Gastroesophageal sphincter (tissue), 4 donors: Measurements from ENCODE around the gene C22orf15. TPM values are rescaled to one million over a fixed set of nuclear protein-coding genes. Genes with fewer than 3 reads are reported as not detected.

Experiments
- ATAC-seq: fragments of 150-250 bp; one replicate; pipeline ENCODE4 v1.9.1; 2016; ENCODE audit warnings: mild to moderate bottlenecking, moderate library complexity
- H3K27ac ChIP-seq, 4 donors: fragments of 200-600 bp; sonication (generic) in 3 of 4; 1 replicate in 3 of 4; 2 replicates in 1 of 4; pipeline ENCODE4 v1.5.1; 2016 to 2019
- H3K27me3 ChIP-seq: fragments of 200-600 bp; sonication (generic); one replicate; pipeline ENCODE4 v1.5.1; 2019
- H3K36me3 ChIP-seq, 2 donors: fragments of 200-600 bp; sonication (generic); one replicate each; pipeline ENCODE4 v1.5.1; 2019; ENCODE audit warnings: control low read depth in 1 of 2
- H3K4me1 ChIP-seq, 3 donors: fragments of 200-600 bp; sonication (generic); 1 replicate in 2 of 3; 2 replicates in 1 of 3; pipeline ENCODE4 v1.5.1; 2016 to 2019; ENCODE audit warnings: control low read depth in 2 of 3
- H3K4me3 ChIP-seq, 2 donors: fragments of 200-600 bp; sonication (generic); one replicate each; pipeline ENCODE4 v1.5.1; 2019; ENCODE audit warnings: mild to moderate bottlenecking in 1 of 2, moderate library complexity in 1 of 2
- H3K9me3 ChIP-seq, 3 donors: fragments of 200-600 bp; sonication (generic); one replicate each; pipeline ENCODE4 v1.5.1; 2017 to 2019; ENCODE audit warnings: control low read depth in 2 of 3
- EP300 ChIP-seq: sonication (generic); formaldehyde crosslinking; IDR thresholded peaks from one replicate; pipeline ENCODE4 v1.6.1; 2017; ENCODE audit warnings: antibody characterized with exemption, mild to moderate bottlenecking
- POLR2A ChIP-seq, 2 donors: fragments of 450-650 bp; IDR thresholded peaks; one replicate each; pipeline ENCODE4 v1.6.1; 2017; ENCODE audit warnings: antibody characterized with exemption in 2 of 2, mild to moderate bottlenecking in 2 of 2, moderate library complexity in 1 of 2
- POLR2AphosphoS5 ChIP-seq: sonication (generic); formaldehyde crosslinking; IDR thresholded peaks from one replicate; pipeline ENCODE4 v1.6.1; 2017; ENCODE audit warnings: antibody characterized with exemption
- WGBS, 2 donors: methylation state at CpG; one replicate each; pipeline ENCODE4 v1.1.5; 2018; ENCODE audit warnings: low coverage in 1 of 2; 5-methylcytosine and 5-hydroxymethylcytosine counted together
- total RNA-seq, 4 donors: library from RNA; depleted of rRNA; stranded (reverse); fragments of >200 nt; gene quantifications; one replicate each; pipeline ENCODE4 v1.1.0, GENCODE V29; 2016
- TF ChIP-seq, protein P1 (sequence below), 4 experiments: fragments of 200-600 bp in 2 of 4; fragments of 450-650 bp in 2 of 4; sonication (generic) in 1 of 4; IDR thresholded peaks; one replicate each; pipeline ENCODE4 v1.5.1; 2017 to 2019; ENCODE audit warnings: antibody characterized with exemption in 4 of 4, mild to moderate bottlenecking in 2 of 4, moderate library complexity in 2 of 4

The C22orf15 gene
- total RNA-seq, 4 donors from 2014 or later: 0.54 to 0.81 TPM; not detected in 2

- Histone ChIP-seq H3K4me3 (no peak overlapping the region), H3K27me3 (no peaks in the 10 kb centered on the region), H3K27ac (peak overlapping the region in 1 of 4 donors; percentile 67), H3K9me3 (no peaks in the 10 kb centered on the region), H3K36me3 (peaks cover 0 to 21% of the 10 kb centered on the region in 2 donors), H3K4me1 (peaks cover 0 to 32% (median 9%) of the 10 kb centered on the region in 3 donors)
- TF ChIP-seq EP300 (no peak), POLR2A (IDR thresholded peaks at IDR 0.05) (no peak), POLR2AphosphoS5 (no peak)
- TF ChIP-seq, protein P1, sequence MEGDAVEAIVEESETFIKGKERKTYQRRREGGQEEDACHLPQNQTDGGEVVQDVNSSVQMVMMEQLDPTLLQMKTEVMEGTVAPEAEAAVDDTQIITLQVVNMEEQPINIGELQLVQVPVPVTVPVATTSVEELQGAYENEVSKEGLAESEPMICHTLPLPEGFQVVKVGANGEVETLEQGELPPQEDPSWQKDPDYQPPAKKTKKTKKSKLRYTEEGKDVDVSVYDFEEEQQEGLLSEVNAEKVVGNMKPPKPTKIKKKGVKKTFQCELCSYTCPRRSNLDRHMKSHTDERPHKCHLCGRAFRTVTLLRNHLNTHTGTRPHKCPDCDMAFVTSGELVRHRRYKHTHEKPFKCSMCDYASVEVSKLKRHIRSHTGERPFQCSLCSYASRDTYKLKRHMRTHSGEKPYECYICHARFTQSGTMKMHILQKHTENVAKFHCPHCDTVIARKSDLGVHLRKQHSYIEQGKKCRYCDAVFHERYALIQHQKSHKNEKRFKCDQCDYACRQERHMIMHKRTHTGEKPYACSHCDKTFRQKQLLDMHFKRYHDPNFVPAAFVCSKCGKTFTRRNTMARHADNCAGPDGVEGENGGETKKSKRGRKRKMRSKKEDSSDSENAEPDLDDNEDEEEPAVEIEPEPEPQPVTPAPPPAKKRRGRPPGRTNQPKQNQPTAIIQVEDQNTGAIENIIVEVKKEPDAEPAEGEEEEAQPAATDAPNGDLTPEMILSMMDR (IDR thresholded peaks at IDR 0.05): no peak
- ATAC-seq: no peak
- WGBS, 2 donors: no CpG with 5 or more reads among the region's 16 CpGs
Measured at GRCh38 chr22:23779083-23779482, 16.3 kb downstream of the C22orf15 start.

DNA sequence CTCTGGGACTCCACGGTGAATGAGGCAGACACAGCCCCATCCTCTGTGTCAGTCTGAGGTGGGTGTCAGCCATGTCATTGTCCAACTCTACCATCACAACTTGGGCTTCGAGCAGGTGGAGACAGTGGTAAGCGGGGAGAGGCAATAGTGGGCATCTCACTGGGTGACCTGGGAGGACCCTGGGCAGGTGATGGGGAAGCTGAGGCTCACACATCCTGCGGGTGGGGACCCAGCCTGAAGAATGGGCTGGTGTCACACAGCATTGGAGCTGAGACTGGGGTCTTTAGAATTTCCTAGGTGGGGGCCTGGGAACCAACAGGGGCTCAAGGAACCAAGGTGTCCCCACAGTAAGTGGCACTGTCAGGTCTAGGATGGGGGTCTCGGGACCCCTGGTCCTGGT, 16.9 kb downstream of the C22orf15 start:
- WGBS, 2 donors: 90% methylated on average over 2 of the region's 5 CpGs; no CpG with 5 or more reads in 1 of the 2 donors

DNA sequence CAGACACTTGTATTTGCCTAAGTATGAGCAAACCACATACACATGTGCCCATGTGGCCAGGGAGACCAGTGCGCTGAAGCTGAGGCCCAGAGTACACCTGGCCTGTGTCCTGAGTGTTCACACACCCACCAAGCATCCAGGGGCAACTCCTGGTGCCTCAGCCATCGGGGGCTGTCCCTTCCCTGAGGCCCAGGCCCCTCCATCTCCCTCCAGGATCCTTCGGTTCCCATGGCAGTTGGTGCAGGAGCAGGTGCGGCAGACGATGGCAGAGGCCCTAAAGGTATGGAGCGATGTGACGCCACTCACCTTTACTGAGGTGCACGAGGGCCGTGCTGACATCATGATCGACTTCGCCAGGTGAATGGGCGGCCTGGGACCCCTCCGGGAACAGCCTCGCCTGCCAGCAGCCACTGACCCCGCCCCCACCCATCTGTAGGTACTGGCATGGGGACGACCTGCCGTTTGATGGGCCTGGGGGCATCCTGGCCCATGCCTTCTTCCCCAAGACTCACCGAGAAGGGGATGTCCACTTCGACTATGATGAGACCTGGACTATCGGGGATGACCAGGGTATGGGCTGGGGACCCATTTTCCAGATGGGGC, 17.5 kb downstream of the C22orf15 start:
- Histone ChIP-seq H3K4me1 (peaks cover 0 to 21% (median 0%) of the 10 kb centered on the region in 3 donors), H3K4me3 (no peak overlapping the region), H3K9me3 (no peaks in the 10 kb centered on the region), H3K27me3 (no peaks in the 10 kb centered on the region), H3K27ac (no peak overlapping the region), H3K36me3 (peaks cover 0 to 21% of the 10 kb centered on the region in 2 donors)
- no peak for ATAC-seq
- no CpG with 5 or more reads among the region's 20 CpGs for WGBS, 2 donors
- TF ChIP-seq POLR2A (IDR thresholded peaks at IDR 0.05) (no peak), POLR2AphosphoS5 (no peak), EP300 (no peak)
- TF ChIP-seq, protein P1 (IDR thresholded peaks at IDR 0.05): no peak

More for the DNA sequence above, 16.9 kb downstream of the C22orf15 start:
- TF ChIP-seq EP300: no peak
- TF ChIP-seq, protein P1 (IDR thresholded peaks at IDR 0.05): no peak
- no peak for TF ChIP-seq POLR2AphosphoS5
- TF ChIP-seq POLR2A (IDR thresholded peaks at IDR 0.05): no peak
- Histone ChIP-seq H3K27me3 (no peaks in the 10 kb centered on the region), H3K4me3 (no peak overlapping the region), H3K36me3 (peaks cover 0 to 21% of the 10 kb centered on the region in 2 donors), H3K4me1 (peaks cover 0 to 26% (median 3%) of the 10 kb centered on the region in 3 donors), H3K9me3 (no peaks in the 10 kb centered on the region), H3K27ac (no peak overlapping the region)
- no peak for ATAC-seq

- Histone ChIP-seq H3K36me3 (peaks cover 0 to 21% of the 10 kb centered on the region in 2 donors), H3K4me1 (peaks cover 0 to 28% (median 1%) of the 10 kb centered on the region in 3 donors), H3K27me3 (no peaks in the 10 kb centered on the region), H3K27ac (peak overlapping the region in 1 of 4 donors; percentile 5), H3K4me3 (no peak overlapping the region), H3K9me3 (no peaks in the 10 kb centered on the region)
- TF ChIP-seq POLR2A (IDR thresholded peaks at IDR 0.05): no peak
- no CpG with 5 or more reads among the region's 15 CpGs for WGBS, 2 donors
- no peak for ATAC-seq
Measured at GRCh38 chr22:23781065-23781464, 18.3 kb downstream of the C22orf15 start.

DNA sequence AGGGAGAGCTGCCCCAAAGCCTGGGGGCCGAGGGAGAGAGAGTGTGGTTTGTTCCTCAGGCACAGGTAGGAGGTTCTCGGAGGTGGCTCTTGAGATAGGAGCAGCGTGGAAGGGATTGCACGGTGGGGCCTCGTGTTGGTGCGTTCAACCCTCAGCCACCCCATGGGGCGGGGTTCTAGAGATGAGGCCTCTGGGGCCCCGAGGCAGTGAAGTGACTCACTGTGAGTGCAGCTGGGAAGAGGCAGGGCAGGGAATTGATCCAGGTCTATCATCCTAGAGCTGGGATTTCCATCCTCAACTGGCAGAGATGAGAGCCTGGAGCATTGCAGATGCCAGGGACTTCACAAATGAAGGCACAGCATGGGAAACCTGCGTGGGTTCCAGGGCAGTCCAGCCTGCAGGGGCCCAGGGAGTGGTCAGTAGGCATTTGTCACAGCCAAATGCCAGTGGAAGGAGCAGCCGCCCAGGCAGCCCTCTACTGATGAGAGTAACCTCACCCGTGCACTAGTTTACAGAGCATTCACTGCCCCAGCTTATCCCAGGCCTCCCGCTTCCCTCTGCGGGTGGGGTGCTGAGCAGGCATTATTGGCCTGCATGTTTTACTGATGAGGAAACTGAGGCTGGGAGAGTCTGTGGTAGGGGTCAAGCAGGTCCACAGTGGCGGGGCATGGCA, 18.9 kb downstream of the C22orf15 start:
- no peak overlapping the region for H3K4me3 ChIP-seq
- no peak for TF ChIP-seq EP300
- TF ChIP-seq POLR2A (IDR thresholded peaks at IDR 0.05): no peak
- TF ChIP-seq, protein P1 (IDR thresholded peaks at IDR 0.05): no peak
- TF ChIP-seq POLR2AphosphoS5: no peak
- peaks cover 0 to 21% of the 10 kb centered on the region in 2 donors for H3K36me3 ChIP-seq
- peaks cover 0 to 34% (median 6%) of the 10 kb centered on the region in 3 donors for H3K4me1 ChIP-seq
- H3K27ac ChIP-seq: peak overlapping the region in 1 of 4 donors; percentile 5
- WGBS, 2 donors: 65 to 67% methylated on average over 3 to 8 of the region's 14 CpGs
- no peaks in the 10 kb centered on the region for H3K9me3 ChIP-seq
- no peaks in the 10 kb centered on the region for H3K27me3 ChIP-seq
- no peak for ATAC-seq
